RWPE1 (cell line): ENCODE measurements around the gene CETN2.

Experiments used
- CTCF ChIA-PET: fragments of 350-600 bp; sonication (Branson Sonifier 250); formaldehyde crosslinking; extraction: SDS; loops from one replicate; lab custom pipeline; 2021; lab: Yijun Ruan, JAX
- POLR2A ChIA-PET: fragments of 400-600 bp; formaldehyde crosslinking; extraction: SDS; loops from one replicate; lab custom pipeline; 2020; ENCODE audit warnings: antibody characterized with exemption; ENCODE audit not compliant: low non-redundant PET; lab: Yijun Ruan, JAX
- DNase-seq: peaks from one replicate; pipeline ENCODE4 v3.0.0; 2012; ENCODE audit warnings: low spot score
- H3K27ac ChIP-seq: fragments of 450-650 bp; 2 replicates; pipeline ENCODE4 v1.5.1; 2017
- CTCF ChIP-seq: fragments of 450-650 bp; conservative IDR thresholded peaks from 2 replicates; pipeline ENCODE4 v1.5.1; 2017; ENCODE audit warnings: low read depth, mild to moderate bottlenecking

Gene CETN2

GRCh38 chrX:152853986-152854385 is 23.4 kb upstream of the CETN2 start:
- TF ChIP-seq CTCF: no peak
- DNase-seq: no peak
- ChIA-PET CTCF (interaction anchor here (0.7 kb wide), 1 partner anchor 8 kb away, joined by 3 read pairs; no protein-coding TSS in a partner anchor), POLR2A (no interaction called here)
- no peak overlapping the region for H3K27ac ChIP-seq

GRCh38 chrX:152850465-152850864 is 19.9 kb upstream of the CETN2 start:
- CTCF ChIA-PET: interaction anchor here (0.6 kb wide), 1 partner anchor 28 kb away, joined by 3 read pairs; no protein-coding TSS in a partner anchor
- DNase-seq: no peak
- POLR2A ChIA-PET: no interaction called here
- no peak for TF ChIP-seq CTCF
- no peak overlapping the region for H3K27ac ChIP-seq

GRCh38 chrX:152847281-152847680 is 16.7 kb upstream of the CETN2 start:
- H3K27ac ChIP-seq: no peak overlapping the region
- DNase-seq: no peak
- no peak for TF ChIP-seq CTCF
- CTCF ChIA-PET: interaction anchor here (0.6 kb wide), 1 partner anchor 86 kb away, joined by 3 read pairs; no protein-coding TSS in a partner anchor
- POLR2A ChIA-PET: no interaction called here

- CTCF ChIA-PET: interaction anchor here (0.6 kb wide), 1 partner anchor 9 kb away, joined by 3 read pairs; no protein-coding TSS in a partner anchor
- H3K27ac ChIP-seq: no peak overlapping the region
- no peak for DNase-seq
- POLR2A ChIA-PET: no interaction called here
- no peak for TF ChIP-seq CTCF
These were observed 15.2 kb upstream of the CETN2 start for GRCh38 chrX:152845618-152846240.

- ChIA-PET CTCF (no interaction called here), POLR2A (no interaction called here)
- no peak for TF ChIP-seq CTCF
- DNase-seq: no peak
- H3K27ac ChIP-seq: no peak overlapping the region
These were observed 13.7 kb upstream of the CETN2 start for GRCh38 chrX:152844256-152844655.

- CTCF ChIA-PET: no interaction called here
- POLR2A ChIA-PET: no interaction called here
These were observed 13.3 kb upstream of the CETN2 start for GRCh38 chrX:152843852-152844251.

More at GRCh38 chrX:152843852-152844251, 13.3 kb upstream of the CETN2 start:
- no peak overlapping the region for H3K27ac ChIP-seq
- no peak for DNase-seq
- TF ChIP-seq CTCF: no peak
